H1 (cell line): ENCODE measurements around the gene WFDC5. TPM values are rescaled to one million over a fixed set of nuclear protein-coding genes. Genes with fewer than 3 reads are reported as not detected.

Source experiments
- ATF2 ChIP-seq: IDR thresholded peaks from 2 replicates; pipeline ENCODE4 v1.6.1; 2012; ENCODE audit warnings: low read length, inconsistent platforms
- BACH1 ChIP-seq: IDR thresholded peaks from 2 replicates; pipeline ENCODE4 v1.6.1; 2012; ENCODE audit warnings: low read length, improper control_type of control experiment
- polyA plus RNA-seq, 7 experiments: library from polyadenylated mRNA; depleted of rRNA in 3 of 7; stranded (reverse) in 5 of 7; unstranded in 2 of 7; fragments of >200 nt in 5 of 7; fragments of 200-250 nt in 2 of 7; gene quantifications; 1 replicate in 5 of 7; 2 replicates in 1 of 7; 4 replicates in 1 of 7; pipeline versions ENCODE4 v1.2.1 to v1.2.3, GENCODE V29; 2011 to 2013; ENCODE audit warnings: missing spikeins in 2 of 7, mixed read lengths in 2 of 7
- total RNA-seq: library from RNA; stranded (reverse); fragmentation: NEBNext Ultra II Directional; extraction: Animal tissue kit (Norgen Biotek cat#: 25700); gene quantifications from 2 replicates; pipeline ENCODE4 v1.2.1, GENCODE V29; 2021

Gene WFDC5
- total and polyA plus RNA-seq, 2 of the 8 experiments (the other 6 are each of a cell fraction or from before 2014, with no cell fraction given) = not detected

DNA sequence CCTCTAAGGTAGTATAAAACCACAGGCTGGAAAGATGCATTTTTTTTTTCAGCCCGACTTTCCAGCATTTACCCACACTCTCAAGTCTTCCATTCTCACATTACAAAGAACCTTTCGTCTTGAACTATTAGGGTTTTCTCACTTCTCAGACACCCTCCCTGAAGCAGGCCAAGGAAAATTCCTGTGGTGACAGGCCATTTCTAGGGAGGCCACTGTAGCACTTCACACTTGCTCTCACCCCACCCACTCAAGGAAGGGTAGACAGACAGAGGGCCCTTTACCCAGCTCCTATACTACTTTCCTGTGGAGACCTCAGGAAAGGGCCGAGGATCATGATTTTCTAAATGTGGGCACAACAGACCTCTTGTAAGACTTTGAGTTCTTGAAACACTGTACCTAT lies 41.8 kb downstream of the WFDC5 start (continued):
- TF ChIP-seq ATF2 (no peak), BACH1 (no peak)
